AG04450 (cell line): ENCODE measurements around the gene KLF16. TPM values are rescaled to one million over a fixed set of nuclear protein-coding genes. Genes with fewer than 3 reads are reported as not detected.
A peak's percentile ranks its signal among the peaks of the same experiment; 100 is the strongest.

Source experiments
- CTCF ChIA-PET: fragments of 300-600, 350-600 bp; formaldehyde crosslinking; extraction: SDS; loops from one replicate; lab custom pipeline; 2022; ENCODE audit warnings: antibody characterized with exemption, inconsistent platforms; lab: Charles Lee
- POLR2A ChIA-PET: fragments of 350-600 bp; formaldehyde crosslinking; extraction: SDS; loops from one replicate; lab custom pipeline; 2021; ENCODE audit warnings: antibody characterized with exemption, inconsistent platforms; lab: Yijun Ruan, JAX
- DNase-seq: peaks from one replicate; pipeline ENCODE4 v3.0.0-alpha.2; 2011; ENCODE audit warnings: low read depth, low spot score
- H3K27ac ChIP-seq: one replicate; pipeline ENCODE4 v1.5.1; 2012; ENCODE audit warnings: low read depth, low read length, control low read depth
- H3K27me3 ChIP-seq: one replicate; pipeline ENCODE4 v1.6.0; 2012; ENCODE audit warnings: low read length; ENCODE audit not compliant: control insufficient read depth, insufficient read depth
- H3K4me3 ChIP-seq: 2 replicates; pipeline ENCODE4 v1.5.1; 2011; ENCODE audit warnings: mild to moderate bottlenecking, low read depth, low read length, control low read depth
- H3K9me3 ChIP-seq: 2 replicates; pipeline ENCODE4 v1.5.1; 2012; ENCODE audit warnings: low read length; ENCODE audit not compliant: control insufficient read depth, insufficient read depth
- CTCF ChIP-seq: IDR thresholded peaks from 2 replicates; pipeline ENCODE4 v1.5.1; 2011; ENCODE audit warnings: low read depth, low read length, control low read depth, inconsistent platforms
- polyA plus RNA-seq: library from polyadenylated mRNA; depleted of rRNA; stranded (reverse); fragments of >200 nt; gene quantifications from 2 replicates; pipeline ENCODE4 v1.2.3, GENCODE V29; 2011

The KLF16 gene
- polyA plus RNA-seq, 1 experiment, result 3.4 TPM

- no peaks in the 10 kb centered on the region for H3K9me3 ChIP-seq
- H3K27me3 ChIP-seq, result no peaks in the 10 kb centered on the region
- H3K27ac ChIP-seq, result no peak overlapping the region
- POLR2A ChIA-PET, result interaction anchor here (1.9 kb wide), 1 partner anchor 16 kb away, joined by 5 read pairs; no protein-coding TSS in a partner anchor
- DNase-seq, result no peak
- CTCF ChIA-PET, result interaction anchor here (0.7 to 3.2 kb wide), 2 partner anchors 15 to 375 kb away, joined by 3 to 20 read pairs; no protein-coding TSS in a partner anchor
- no peak for TF ChIP-seq CTCF
- no peak overlapping the region for H3K4me3 ChIP-seq
These were observed 22.0 kb downstream of the KLF16 start for GRCh38 chr19:1841209-1841924.

- H3K27ac ChIP-seq, result no peak overlapping the region
- ChIA-PET CTCF (interaction anchor here (3.2 kb wide), 1 partner anchor 14 kb away, joined by 20 read pairs; no protein-coding TSS in a partner anchor), POLR2A (no interaction called here)
- no peak for TF ChIP-seq CTCF
- DNase-seq, result no peak
- H3K4me3 ChIP-seq, result no peak overlapping the region
- no peaks in the 10 kb centered on the region for H3K9me3 ChIP-seq
- H3K27me3 ChIP-seq, result no peaks in the 10 kb centered on the region
These were observed 22.8 kb downstream of the KLF16 start for GRCh38 chr19:1840541-1841115.

DNA sequence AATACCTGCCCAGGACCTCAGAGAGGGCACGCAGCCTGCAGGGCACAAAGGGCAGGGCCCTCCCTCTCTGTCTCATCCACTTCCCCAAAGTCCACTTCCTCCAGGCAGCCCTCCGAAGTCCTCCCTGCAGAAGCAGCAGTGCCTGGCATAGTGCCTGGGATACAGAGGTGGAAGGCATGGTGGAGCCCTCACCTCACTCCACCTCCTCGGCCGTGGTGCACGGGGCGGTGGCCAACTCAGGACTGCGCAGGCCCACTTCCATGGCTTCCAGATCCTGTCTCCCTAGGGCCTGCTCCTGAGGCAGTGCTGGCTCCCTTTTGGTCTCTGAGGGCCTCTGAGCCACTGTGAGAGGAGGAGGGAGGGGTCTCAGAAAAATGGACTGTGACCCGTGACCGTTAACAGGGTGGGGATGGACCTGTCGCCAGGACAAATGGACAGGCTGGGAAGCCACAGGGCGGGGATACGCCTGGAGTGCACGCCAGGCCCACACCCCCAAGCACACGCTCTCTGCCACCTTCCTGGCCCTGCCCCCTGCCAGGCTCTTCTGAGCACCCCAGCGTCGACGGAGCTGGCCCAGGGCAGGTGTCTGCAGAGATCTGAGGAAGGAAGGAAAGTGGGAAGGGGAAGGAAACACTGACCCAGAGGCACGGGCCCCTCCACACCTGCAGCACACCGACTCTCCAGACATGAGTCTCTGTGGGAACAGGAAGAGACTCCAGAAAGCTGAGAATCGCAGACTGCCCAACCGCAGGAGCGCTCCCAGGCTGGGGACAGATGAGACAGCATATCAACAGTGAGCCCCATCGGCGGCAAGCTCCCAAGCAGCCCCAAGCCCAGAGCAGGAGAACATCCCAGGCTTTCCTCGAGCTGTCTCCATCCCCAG, 23.5 kb downstream of the KLF16 start:
- DNase-seq, result no peak
- ChIA-PET CTCF (interaction anchor here (3.2 to 6.0 kb wide), 2 partner anchors 12 to 13 kb away, joined by 20 to 68 read pairs; no protein-coding TSS in a partner anchor), POLR2A (no interaction called here)
- Histone ChIP-seq H3K9me3 (no peaks in the 10 kb centered on the region), H3K27me3 (no peaks in the 10 kb centered on the region), H3K27ac (no peak overlapping the region), H3K4me3 (no peak overlapping the region)
- TF ChIP-seq CTCF, result no peak

DNA sequence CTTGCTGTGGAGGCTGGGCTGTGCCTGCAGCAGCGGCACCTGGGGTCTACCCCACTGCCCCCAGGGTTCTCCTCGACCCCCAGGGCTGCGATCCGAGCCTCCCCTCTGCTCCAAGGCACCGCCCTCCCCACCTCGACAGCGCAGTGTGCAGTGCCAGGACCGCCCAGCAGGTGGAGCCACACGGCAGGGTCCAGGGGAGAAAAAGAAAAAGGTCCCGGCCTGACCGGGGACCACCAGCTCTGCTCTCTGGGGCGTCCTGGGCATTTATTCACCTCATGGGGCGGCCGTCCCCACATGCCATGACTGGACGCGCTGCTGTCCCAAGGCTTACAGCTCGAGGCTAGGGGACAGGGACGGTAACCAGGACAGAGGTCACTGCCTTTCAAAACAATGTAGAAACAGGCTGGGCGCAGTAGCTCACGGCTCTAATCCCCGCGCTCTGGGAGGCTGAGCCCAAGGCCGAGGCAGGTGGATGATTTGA, 25.7 kb downstream of the KLF16 start:
- no peaks in the 10 kb centered on the region for H3K9me3 ChIP-seq
- no peak for DNase-seq
- no peak overlapping the region for H3K27ac ChIP-seq
- ChIA-PET CTCF (interaction anchor here (0.5 to 6.0 kb wide), 12 partner anchors 9 to 328 kb away, joined by 3 to 68 read pairs (median 5); partner anchors contain the start of gene REXO1), POLR2A (interaction anchor here (1.5 kb wide), 1 partner anchor 11 kb away, joined by 9 read pairs; no protein-coding TSS in a partner anchor)
- H3K27me3 ChIP-seq, result no peaks in the 10 kb centered on the region
- H3K4me3 ChIP-seq, result no peak overlapping the region
- TF ChIP-seq CTCF, result peak; percentile 86
